Upper lobe of left lung (tissue), 4 donors: ENCODE measurements around the gene RCAN3.

Source experiments
- POLR2A ChIP-seq, 4 donors: fragments of 450-650 bp; IDR thresholded peaks; one replicate each; pipeline ENCODE4 v1.5.1; 2016 to 2017; ENCODE audit warnings: antibody characterized with exemption in 4 of 4, mild to moderate bottlenecking in 2 of 4
- TF ChIP-seq, protein P1 (sequence below), 6 experiments: fragments of 450-650 bp in 4 of 6; fragments of 200-600 bp in 2 of 6; sonication (generic) in 2 of 6; IDR thresholded peaks; one replicate each; pipeline ENCODE4 v1.5.1; 2016 to 2019; ENCODE audit warnings: antibody characterized with exemption in 6 of 6

DNA sequence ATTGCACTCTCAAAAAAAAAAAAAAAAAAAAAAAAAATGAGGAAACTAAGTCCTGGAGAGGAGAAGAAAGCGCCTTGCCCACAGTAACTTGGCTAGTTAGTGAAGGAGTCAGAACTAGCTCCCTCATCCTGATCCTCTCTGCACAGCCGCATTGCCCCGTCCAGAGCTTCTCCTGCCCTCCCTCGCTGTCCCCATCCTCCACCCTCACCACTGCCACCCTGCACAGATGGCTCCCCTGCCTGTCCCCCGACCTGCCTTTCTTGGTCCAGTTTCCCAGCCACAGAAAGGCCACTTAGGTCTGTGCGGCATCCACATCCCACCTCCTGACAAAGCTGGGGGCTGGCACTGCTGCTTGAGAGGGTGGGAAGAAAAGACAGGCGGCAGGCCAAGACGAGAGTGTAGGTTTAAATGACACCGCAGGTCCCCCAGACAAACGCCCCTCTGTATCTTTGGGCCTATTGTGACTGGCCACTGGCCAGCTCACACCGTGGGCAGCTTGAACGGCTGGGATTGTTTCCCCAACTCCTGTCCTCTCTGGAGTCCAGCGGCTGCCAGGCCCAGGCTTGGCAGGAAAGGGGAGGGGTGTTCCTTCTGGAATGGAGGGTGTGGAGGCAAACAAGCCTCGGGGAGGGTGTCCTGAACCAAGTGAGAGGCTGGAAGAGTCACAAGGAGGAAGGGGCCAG, 73.4 kb downstream of the RCAN3 start:
- TF ChIP-seq, protein P1, sequence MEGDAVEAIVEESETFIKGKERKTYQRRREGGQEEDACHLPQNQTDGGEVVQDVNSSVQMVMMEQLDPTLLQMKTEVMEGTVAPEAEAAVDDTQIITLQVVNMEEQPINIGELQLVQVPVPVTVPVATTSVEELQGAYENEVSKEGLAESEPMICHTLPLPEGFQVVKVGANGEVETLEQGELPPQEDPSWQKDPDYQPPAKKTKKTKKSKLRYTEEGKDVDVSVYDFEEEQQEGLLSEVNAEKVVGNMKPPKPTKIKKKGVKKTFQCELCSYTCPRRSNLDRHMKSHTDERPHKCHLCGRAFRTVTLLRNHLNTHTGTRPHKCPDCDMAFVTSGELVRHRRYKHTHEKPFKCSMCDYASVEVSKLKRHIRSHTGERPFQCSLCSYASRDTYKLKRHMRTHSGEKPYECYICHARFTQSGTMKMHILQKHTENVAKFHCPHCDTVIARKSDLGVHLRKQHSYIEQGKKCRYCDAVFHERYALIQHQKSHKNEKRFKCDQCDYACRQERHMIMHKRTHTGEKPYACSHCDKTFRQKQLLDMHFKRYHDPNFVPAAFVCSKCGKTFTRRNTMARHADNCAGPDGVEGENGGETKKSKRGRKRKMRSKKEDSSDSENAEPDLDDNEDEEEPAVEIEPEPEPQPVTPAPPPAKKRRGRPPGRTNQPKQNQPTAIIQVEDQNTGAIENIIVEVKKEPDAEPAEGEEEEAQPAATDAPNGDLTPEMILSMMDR (IDR thresholded peaks at IDR 0.05), result no peak
- TF ChIP-seq POLR2A (IDR thresholded peaks at IDR 0.05), result no peak
